Panc1 (cell line): ENCODE results near the gene PTPRZ1.

Source experiments
- CTCF ChIP-seq: fragments of 450-650 bp; IDR thresholded peaks from 2 replicates; pipeline ENCODE4 v1.5.1; 2017; ENCODE audit warnings: mild to moderate bottlenecking
- POLR2AphosphoS5 ChIP-seq: IDR thresholded peaks from 2 replicates; pipeline ENCODE4 v1.6.1; 2012; ENCODE audit warnings: mild to moderate bottlenecking, low read depth, low read length, moderate library complexity
- REST ChIP-seq, 2 experiments: IDR thresholded peaks; 2 replicates each; pipeline ENCODE4 v1.6.1; 2011 to 2012; ENCODE audit warnings: low read depth in 2 of 2, control low read depth in 1 of 2, low read length in 1 of 2, mild to moderate bottlenecking in 1 of 2, moderate library complexity in 1 of 2; ENCODE audit not compliant: insufficient read depth in 1 of 2
- SIN3A ChIP-seq: IDR thresholded peaks from 2 replicates; pipeline ENCODE4 v1.6.1; 2012; ENCODE audit warnings: low read depth, mild to moderate bottlenecking, low read length, moderate library complexity, borderline replicate concordance; ENCODE audit not compliant: insufficient read depth

- TF ChIP-seq CTCF = no peak
- no peak for TF ChIP-seq SIN3A
- TF ChIP-seq POLR2AphosphoS5 = no peak
- TF ChIP-seq REST (IDR thresholded peaks at IDR 0.05; ENCODE audit: insufficient read depth in 1 of 2, low read depth in 2 of 2, low read length in 1 of 2) = no peak
These were observed 119.1 kb downstream of the PTPRZ1 start for GRCh38 chr7:121992068-121992467.
